IMR-90 (cell line): ENCODE measurements around the gene DPF3. TPM values are rescaled to one million over a fixed set of nuclear protein-coding genes. Genes with fewer than 3 reads are reported as not detected.

Source experiments
- ATAC-seq: fragments of 200-7000 bp; cut with Tn5 transposase; 2 replicates; pipeline ENCODE4 v1.9.1; 2020; ENCODE audit warnings: low read depth, mild to moderate bottlenecking, moderate library complexity
- BruUV-seq: library from RNA; stranded (reverse); fragments of 400-500 nt; replicated peaks from 2 replicates; lab custom pipeline; 2021; lab: Mats Ljungman, UMichigan
- CTCF ChIA-PET: fragments of 300-600 bp; formaldehyde crosslinking; extraction: SDS; loops from one replicate; lab custom pipeline; 2021; ENCODE audit warnings: antibody characterized with exemption; lab: Yijun Ruan, JAX
- POLR2A ChIA-PET: fragments of 300-600 bp; sonication (Branson Sonifier 250); formaldehyde crosslinking; loops from one replicate; lab custom pipeline; 2022; ENCODE audit warnings: antibody characterized with exemption; ENCODE audit not compliant: unreplicated experiment; lab: Charles Lee
- DNase-seq: peaks from one replicate; pipeline ENCODE4 v3.0.0; 2013
- H2AFZ ChIP-seq: replicated peaks from 2 replicates; pipeline ENCODE3; 2013; ENCODE audit warnings: low read length, mild to moderate bottlenecking; ENCODE audit not compliant: poor library complexity
- H2AK5ac ChIP-seq: 2 replicates; pipeline ENCODE4 v1.6.1; 2013; ENCODE audit warnings: low read depth, low read length, inconsistent platforms
- H2AK9ac ChIP-seq: replicated peaks from 2 replicates; pipeline ENCODE3; 2013; ENCODE audit warnings: mild to moderate bottlenecking, low read depth, low read length, moderate library complexity; ENCODE audit not compliant: poor library complexity
- H2BK120ac ChIP-seq: 2 replicates; pipeline ENCODE4 v1.6.1; 2013; ENCODE audit warnings: low read depth, low read length, inconsistent platforms
- H2BK15ac ChIP-seq: 3 replicates; pipeline ENCODE4 v1.6.1; 2013; ENCODE audit warnings: low read depth, low read length, inconsistent platforms
- H2BK20ac ChIP-seq: 2 replicates; pipeline ENCODE4 v1.6.1; 2013; ENCODE audit warnings: low read depth, mild to moderate bottlenecking, inconsistent platforms, low read length, moderate library complexity
- H2BK5ac ChIP-seq: 2 replicates; pipeline ENCODE4 v1.6.1; 2013; ENCODE audit warnings: mild to moderate bottlenecking, low read depth, low read length, inconsistent platforms; ENCODE audit not compliant: poor library complexity, severe bottlenecking
- H3K14ac ChIP-seq: replicated peaks from 2 replicates; pipeline ENCODE4 v1.6.1; 2013; ENCODE audit warnings: low read depth, low read length, inconsistent platforms
- H3K18ac ChIP-seq: 2 replicates; pipeline ENCODE4 v1.6.1; 2013; ENCODE audit warnings: low read depth, low read length, control low read depth
- H3K23ac ChIP-seq: 2 replicates; pipeline ENCODE4 v1.6.1; 2013; ENCODE audit warnings: low read depth, low read length, inconsistent platforms
- H3K27ac ChIP-seq: 2 replicates; pipeline ENCODE4 v1.5.1; 2013; ENCODE audit warnings: mild to moderate bottlenecking, control low read depth, low read length; ENCODE audit not compliant: insufficient read depth
- H3K27me3 ChIP-seq: 2 replicates; pipeline ENCODE4 v1.6.1; 2013; ENCODE audit warnings: low read length; ENCODE audit not compliant: control insufficient read depth, insufficient read depth
- H3K36me3 ChIP-seq: 2 replicates; pipeline ENCODE4 v1.6.1; 2013; ENCODE audit warnings: low read length, mixed read lengths; ENCODE audit not compliant: control insufficient read depth, insufficient read depth
- H3K4ac ChIP-seq: 2 replicates; pipeline ENCODE4 v1.6.1; 2013; ENCODE audit warnings: low read depth, low read length, inconsistent platforms
- H3K4me1 ChIP-seq: 2 replicates; pipeline ENCODE4 v1.6.1; 2013; ENCODE audit warnings: low read length, mixed read lengths; ENCODE audit not compliant: control insufficient read depth, insufficient read depth
- H3K4me2 ChIP-seq: 2 replicates; pipeline ENCODE4 v1.6.1; 2013; ENCODE audit warnings: low read depth, mild to moderate bottlenecking, control low read depth, low read length, moderate library complexity
- H3K4me3 ChIP-seq: 2 replicates; pipeline ENCODE4 v1.5.1; 2013; ENCODE audit warnings: low read depth, mild to moderate bottlenecking, control low read depth, low read length, moderate library complexity; ENCODE audit not compliant: insufficient read depth
- H3K56ac ChIP-seq: 2 replicates; pipeline ENCODE4 v1.6.1; 2013; ENCODE audit warnings: low read length, inconsistent platforms; ENCODE audit not compliant: insufficient read depth; ENCODE audit errors: extremely low read depth
- H3K79me1 ChIP-seq, 2 experiments: 2 replicates each; pipeline ENCODE4 v1.6.1; 2013; ENCODE audit warnings: low read length in 2 of 2, inconsistent platforms in 1 of 2, low read depth in 1 of 2
- H3K9ac ChIP-seq: 2 replicates; pipeline ENCODE4 v1.6.1; 2013; ENCODE audit warnings: low read depth, low read length, control low read depth
- H3K9me1 ChIP-seq: 2 replicates; pipeline ENCODE4 v1.6.1; 2013; ENCODE audit warnings: low read length, inconsistent platforms; ENCODE audit not compliant: insufficient read depth
- H3K9me3 ChIP-seq: 2 replicates; pipeline ENCODE4 v1.6.1; 2013; ENCODE audit warnings: low read length; ENCODE audit not compliant: control insufficient read depth, insufficient read depth
- H4K20me1 ChIP-seq: 2 replicates; pipeline ENCODE4 v1.6.1; 2013; ENCODE audit warnings: low read length, inconsistent platforms; ENCODE audit not compliant: insufficient read depth
- H4K5ac ChIP-seq: 2 replicates; pipeline ENCODE4 v1.6.1; 2013; ENCODE audit warnings: mild to moderate bottlenecking, low read depth, low read length, control low read depth
- H4K8ac ChIP-seq, 2 experiments: 2 replicates each; pipeline ENCODE4 v1.6.1; 2013; ENCODE audit warnings: low read depth in 2 of 2, low read length in 2 of 2, control low read depth in 1 of 2, inconsistent platforms in 1 of 2
- H4K91ac ChIP-seq: 2 replicates; pipeline ENCODE4 v1.6.1; 2013; ENCODE audit warnings: low read depth, low read length, inconsistent platforms; ENCODE audit not compliant: insufficient read depth
- CEBPB ChIP-seq: IDR thresholded peaks from 2 replicates; pipeline ENCODE4 v1.6.1; 2012; ENCODE audit warnings: low read depth, low read length, improper control_type of control experiment
- MXI1 ChIP-seq: IDR thresholded peaks from 2 replicates; pipeline ENCODE4 v1.6.1; 2012; ENCODE audit warnings: low read depth, mild to moderate bottlenecking, low read length, moderate library complexity, borderline replicate concordance
- POLR2A ChIP-seq: IDR thresholded peaks from 2 replicates; pipeline ENCODE4 v1.6.1; 2012; ENCODE audit warnings: mild to moderate bottlenecking, low read depth, low read length
- RCOR1 ChIP-seq: IDR thresholded peaks from 2 replicates; pipeline ENCODE4 v1.6.1; 2012; ENCODE audit warnings: mild to moderate bottlenecking, low read length, improper control_type of control experiment; ENCODE audit not compliant: insufficient replicate concordance
- RFX5 ChIP-seq: IDR thresholded peaks from 2 replicates; pipeline ENCODE4 v1.8.0; 2012; ENCODE audit warnings: low read depth, mild to moderate bottlenecking, low read length, moderate library complexity
- WGBS, 2 experiments: methylation state at CpG; one replicate each; pipeline versions ENCODE4 v1.1.5 to v1.1.7; 2013; ENCODE audit warnings: missing lambda C conversion rate in 2 of 2; ENCODE audit not compliant: insufficient read length in 1 of 2; ENCODE audit errors: extremely low coverage in 2 of 2; 5-methylcytosine and 5-hydroxymethylcytosine counted together
- dilution Hi-C: fragments of 300-500 bp; cut with HindIII; formaldehyde crosslinking; loops from one replicate; pipeline ENCODE4 v1.14.3; 2018; ENCODE audit warnings: low sequenced_read_pairs; ENCODE audit not compliant: unreplicated experiment
- in situ Hi-C: fragments of 300-500 bp; cut with MboI; formaldehyde crosslinking; loops from 3 replicates; pipeline ENCODE4 v1.14.3; 2019; ENCODE audit warnings: low sequenced_read_pairs, inconsistent platforms, mixed read lengths
- intact Hi-C: fragments of 100-400 bp; cut with micrococcal nuclease; formaldehyde crosslinking; loops from 2 replicates; pipeline ENCODE4 v1.10.0; 2022
- polyA plus RNA-seq, 3 experiments: library from polyadenylated mRNA; depleted of rRNA; stranded (reverse); fragments of >200 nt; gene quantifications; 2 replicates each; pipeline ENCODE4 v1.2.3, GENCODE V29; 2012; ENCODE audit warnings: low replicate concordance in 1 of 3
- total RNA-seq: library from RNA; depleted of rRNA; stranded (reverse); fragments of >200 nt; gene quantifications from 2 replicates; pipeline ENCODE4 v1.2.3, GENCODE V29; 2012

Gene DPF3
- total and polyA plus RNA-seq, 2 of the 4 experiments (the other 2 are of a cell fraction) = 30.5 to 32.8 TPM

GRCh38 chr14:72929316-72930080 lies 35.6 kb upstream of the DPF3 start:
- Histone ChIP-seq H3K4ac (no peak overlapping the region), H2BK20ac (no peak overlapping the region), H2AFZ (no peak overlapping the region), H4K5ac (no peak overlapping the region), H4K8ac (no peak overlapping the region), H2AK9ac (no peak overlapping the region), H3K4me1 (no peaks in the 10 kb centered on the region), H3K79me1 (peaks cover 13 to 29% of the 10 kb centered on the region in 2 experiments), H2BK5ac (no peak overlapping the region), H3K56ac (no peak overlapping the region), H4K91ac (no peak overlapping the region), H3K18ac (no peak overlapping the region), H3K9ac (no peak overlapping the region), H2AK5ac (no peak overlapping the region), H3K4me2 (no peak overlapping the region), H4K20me1 (no peaks in the 10 kb centered on the region), H3K27ac (no peak overlapping the region), H2BK15ac (no peak overlapping the region), H3K4me3 (no peak overlapping the region), H3K36me3 (no peaks in the 10 kb centered on the region), H2BK120ac (no peak overlapping the region), H3K14ac (no peak overlapping the region), H3K9me3 (no peaks in the 10 kb centered on the region), H3K27me3 (no peaks in the 10 kb centered on the region), H3K23ac (no peak overlapping the region), H3K9me1 (no peaks in the 10 kb centered on the region)
- no TSS peak for BruUV-seq
- POLR2A ChIA-PET = no interaction called here
- 95% methylated on average over 23 of the region's 43 CpGs; no CpG with 5 or more reads in 1 of the 2 experiments for WGBS, 2 experiments
- DNase-seq (no peak), ATAC-seq (no peak)
- dilution Hi-C loops (no loop called here), in situ Hi-C loops (no loop called here), intact Hi-C loops (no loop called here)
- CTCF ChIA-PET = no interaction called here
- no peak for TF ChIP-seq RFX5
- TF ChIP-seq POLR2A = no peak
- TF ChIP-seq RCOR1 = no peak
- TF ChIP-seq CEBPB = no peak
- TF ChIP-seq MXI1 = no peak
